Mucosa of descending colon (tissue), 3 donors: ENCODE data around the gene LYST. TPM values are rescaled to one million over a fixed set of nuclear protein-coding genes. Genes with fewer than 3 reads are reported as not detected.
A peak's percentile ranks its signal among the peaks of the same experiment; 100 is the strongest.
"Not testable (repeated sequence)": the region's sequence is repeated elsewhere in the genome, so short reads cannot be mapped to it uniquely, and the experiment has no call there.

Experiments
- ATAC-seq: fragments of 200-7000 bp; cut with Tn5 transposase; one replicate; pipeline ENCODE4 v1.9.1; 2020; ENCODE audit warnings: mild to moderate bottlenecking, moderate library complexity
- DNase-seq, 3 donors: peaks; one replicate each; pipeline ENCODE4 v3.0.0-alpha.2; 2020
- H3K36me3 ChIP-seq: fragments of 200-600 bp; one replicate; pipeline ENCODE4 v1.8.0; 2021; ENCODE audit warnings: low read depth, mild to moderate bottlenecking
- H3K4me1 ChIP-seq: fragments of 200-600 bp; one replicate; pipeline ENCODE4 v1.8.0; 2021; ENCODE audit warnings: low read depth, mild to moderate bottlenecking
- H3K4me3 ChIP-seq: fragments of 200-600 bp; one replicate; pipeline ENCODE4 v1.8.0; 2021; ENCODE audit warnings: mild to moderate bottlenecking
- H3K9me3 ChIP-seq: fragments of 200-600 bp; one replicate; pipeline ENCODE4 v1.8.0; 2021; ENCODE audit warnings: mild to moderate bottlenecking
- intact Hi-C, 2 donors: fragments of 100-400 bp; cut with DNase I in 1 of 2; cut with micrococcal nuclease in 1 of 2; formaldehyde crosslinking; loops; one replicate each; pipeline versions ENCODE4 v1.11.0 to v1.11.1; 2022; cut with DNase I, micrococcal nuclease
- long read RNA-seq, 2 donors: library from polyadenylated mRNA; unstranded; transcript quantifications; one replicate each; pipeline ENCODE4 v2.0.0, GENCODE V29; 2019 to 2021
- total RNA-seq, 3 donors: library from RNA; stranded (reverse); fragmentation: NEBNext Ultra II Directional in 2 of 3; extraction: Animal tissue kit (Norgen Biotek cat#: 25700) in 2 of 3; gene quantifications; one replicate each; pipeline versions ENCODE4 v1.2.1 to v1.2.4, GENCODE V29; 2021 to 2023
- TF ChIP-seq, protein P1 (sequence below): fragments of 200-600 bp; IDR thresholded peaks from one replicate; pipeline ENCODE4 v1.8.0; 2022; ENCODE audit warnings: antibody characterized with exemption, mild to moderate bottlenecking
- donor health status: DM: no; HTN: no; CAD: no; lungs with moderate emphysema.
- donor health status: DM: no; HTN: no; CAD: no.
- donor health status: DM: no; HTN: yes; CAD: no.

The LYST gene, protein sequence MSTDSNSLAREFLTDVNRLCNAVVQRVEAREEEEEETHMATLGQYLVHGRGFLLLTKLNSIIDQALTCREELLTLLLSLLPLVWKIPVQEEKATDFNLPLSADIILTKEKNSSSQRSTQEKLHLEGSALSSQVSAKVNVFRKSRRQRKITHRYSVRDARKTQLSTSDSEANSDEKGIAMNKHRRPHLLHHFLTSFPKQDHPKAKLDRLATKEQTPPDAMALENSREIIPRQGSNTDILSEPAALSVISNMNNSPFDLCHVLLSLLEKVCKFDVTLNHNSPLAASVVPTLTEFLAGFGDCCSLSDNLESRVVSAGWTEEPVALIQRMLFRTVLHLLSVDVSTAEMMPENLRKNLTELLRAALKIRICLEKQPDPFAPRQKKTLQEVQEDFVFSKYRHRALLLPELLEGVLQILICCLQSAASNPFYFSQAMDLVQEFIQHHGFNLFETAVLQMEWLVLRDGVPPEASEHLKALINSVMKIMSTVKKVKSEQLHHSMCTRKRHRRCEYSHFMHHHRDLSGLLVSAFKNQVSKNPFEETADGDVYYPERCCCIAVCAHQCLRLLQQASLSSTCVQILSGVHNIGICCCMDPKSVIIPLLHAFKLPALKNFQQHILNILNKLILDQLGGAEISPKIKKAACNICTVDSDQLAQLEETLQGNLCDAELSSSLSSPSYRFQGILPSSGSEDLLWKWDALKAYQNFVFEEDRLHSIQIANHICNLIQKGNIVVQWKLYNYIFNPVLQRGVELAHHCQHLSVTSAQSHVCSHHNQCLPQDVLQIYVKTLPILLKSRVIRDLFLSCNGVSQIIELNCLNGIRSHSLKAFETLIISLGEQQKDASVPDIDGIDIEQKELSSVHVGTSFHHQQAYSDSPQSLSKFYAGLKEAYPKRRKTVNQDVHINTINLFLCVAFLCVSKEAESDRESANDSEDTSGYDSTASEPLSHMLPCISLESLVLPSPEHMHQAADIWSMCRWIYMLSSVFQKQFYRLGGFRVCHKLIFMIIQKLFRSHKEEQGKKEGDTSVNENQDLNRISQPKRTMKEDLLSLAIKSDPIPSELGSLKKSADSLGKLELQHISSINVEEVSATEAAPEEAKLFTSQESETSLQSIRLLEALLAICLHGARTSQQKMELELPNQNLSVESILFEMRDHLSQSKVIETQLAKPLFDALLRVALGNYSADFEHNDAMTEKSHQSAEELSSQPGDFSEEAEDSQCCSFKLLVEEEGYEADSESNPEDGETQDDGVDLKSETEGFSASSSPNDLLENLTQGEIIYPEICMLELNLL (N-terminal part only)
- total RNA-seq = 10 to 100 TPM; 24.0 to 32.3 (median 26.7) TPM
- long read RNA-seq, donor 1, partial matches to known transcripts = 8 of 9 reads
- long read RNA-seq, donor 1, other reads (novel, unspliced or antisense) = 0 of 9 reads
- long read RNA-seq, donor 2, partial matches to known transcripts = 2 of 4 reads
- long read RNA-seq, donor 2, other reads (novel, unspliced or antisense) = 2 of 4 reads

DNA sequence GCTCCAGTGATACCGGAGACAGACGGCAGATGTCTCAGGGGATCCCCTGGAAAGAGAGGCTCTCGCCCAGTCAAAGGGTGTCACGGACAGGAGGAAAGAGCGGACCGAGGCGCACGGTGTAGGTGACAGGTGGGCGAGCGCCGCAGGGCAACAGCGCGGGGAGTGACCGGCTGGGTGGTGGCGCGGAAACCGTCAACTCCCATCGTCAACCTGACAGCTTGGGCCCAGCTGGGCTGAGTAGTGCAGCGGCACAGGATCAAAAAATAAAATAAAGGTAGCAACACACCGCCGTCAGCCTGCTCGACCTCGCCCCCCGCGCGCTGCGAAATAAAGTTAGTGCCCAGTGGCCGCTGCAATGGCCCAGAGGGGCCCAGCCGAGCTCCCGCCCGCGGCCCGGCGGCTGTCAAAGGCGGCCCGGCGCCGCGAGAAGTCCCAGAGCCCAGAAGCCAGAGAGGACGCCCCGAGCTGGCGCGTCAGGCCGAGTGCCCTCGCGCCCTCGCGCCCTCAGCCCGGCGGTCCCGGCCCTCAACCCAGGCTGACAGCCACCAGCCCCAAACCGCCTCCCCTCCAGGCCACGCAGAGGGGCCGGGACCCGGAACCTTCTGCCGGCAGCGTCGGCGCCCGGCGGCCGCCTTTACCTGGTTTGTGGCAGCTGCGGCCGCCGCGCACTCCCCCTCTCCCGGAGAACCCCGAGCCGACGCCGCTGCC is at the start of gene LYST:
Gene LYST (minus strand): TSS at position 702 of the 708 bp plus-strand sequence. CDS start 36,489 bp downstream, outside the sequence.
- Histone ChIP-seq H3K36me3 (no peaks in the 10 kb centered on the region), H3K9me3 (no peaks in the 10 kb centered on the region), H3K4me1 (peaks cover 8% of the 10 kb centered on the region), H3K4me3 (peak within 1 kb of the TSS; percentile 78)
- ATAC-seq (peak; percentile 68), DNase-seq (peak; percentile 67 to 82 (median 73))
- intact Hi-C loops = loop anchor here in 1 of 2 donors (10.0 kb wide), 1 partner anchor 108 kb away; no protein-coding TSS in a partner anchor
- TF ChIP-seq, protein P1, sequence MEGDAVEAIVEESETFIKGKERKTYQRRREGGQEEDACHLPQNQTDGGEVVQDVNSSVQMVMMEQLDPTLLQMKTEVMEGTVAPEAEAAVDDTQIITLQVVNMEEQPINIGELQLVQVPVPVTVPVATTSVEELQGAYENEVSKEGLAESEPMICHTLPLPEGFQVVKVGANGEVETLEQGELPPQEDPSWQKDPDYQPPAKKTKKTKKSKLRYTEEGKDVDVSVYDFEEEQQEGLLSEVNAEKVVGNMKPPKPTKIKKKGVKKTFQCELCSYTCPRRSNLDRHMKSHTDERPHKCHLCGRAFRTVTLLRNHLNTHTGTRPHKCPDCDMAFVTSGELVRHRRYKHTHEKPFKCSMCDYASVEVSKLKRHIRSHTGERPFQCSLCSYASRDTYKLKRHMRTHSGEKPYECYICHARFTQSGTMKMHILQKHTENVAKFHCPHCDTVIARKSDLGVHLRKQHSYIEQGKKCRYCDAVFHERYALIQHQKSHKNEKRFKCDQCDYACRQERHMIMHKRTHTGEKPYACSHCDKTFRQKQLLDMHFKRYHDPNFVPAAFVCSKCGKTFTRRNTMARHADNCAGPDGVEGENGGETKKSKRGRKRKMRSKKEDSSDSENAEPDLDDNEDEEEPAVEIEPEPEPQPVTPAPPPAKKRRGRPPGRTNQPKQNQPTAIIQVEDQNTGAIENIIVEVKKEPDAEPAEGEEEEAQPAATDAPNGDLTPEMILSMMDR = no peak

DNA sequence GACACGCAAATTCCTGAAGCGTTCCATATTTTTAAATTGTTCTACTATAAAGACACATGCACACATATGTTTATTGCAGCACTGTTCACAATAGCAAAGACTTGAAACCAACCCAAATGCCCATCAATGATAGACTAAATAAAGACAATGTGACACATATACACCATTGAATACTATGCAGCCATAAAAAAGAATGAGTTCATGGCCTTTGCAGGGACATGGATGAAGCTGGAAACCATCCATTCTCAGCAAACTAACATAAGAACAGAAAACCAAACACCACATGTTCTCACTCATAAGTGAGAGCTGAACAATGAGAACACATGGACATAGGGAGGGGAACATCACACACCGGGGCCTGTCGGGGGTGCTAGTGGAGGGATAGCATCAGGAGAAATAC is 48.8 kb upstream of the LYST start:
- intact Hi-C loops, H3K9me3 ChIP-seq, DNase-seq, ATAC-seq, H3K36me3 ChIP-seq, H3K4me3 ChIP-seq: not testable (repeated sequence)
- H3K4me1 ChIP-seq = peaks cover 19% of the 10 kb centered on the region

DNA sequence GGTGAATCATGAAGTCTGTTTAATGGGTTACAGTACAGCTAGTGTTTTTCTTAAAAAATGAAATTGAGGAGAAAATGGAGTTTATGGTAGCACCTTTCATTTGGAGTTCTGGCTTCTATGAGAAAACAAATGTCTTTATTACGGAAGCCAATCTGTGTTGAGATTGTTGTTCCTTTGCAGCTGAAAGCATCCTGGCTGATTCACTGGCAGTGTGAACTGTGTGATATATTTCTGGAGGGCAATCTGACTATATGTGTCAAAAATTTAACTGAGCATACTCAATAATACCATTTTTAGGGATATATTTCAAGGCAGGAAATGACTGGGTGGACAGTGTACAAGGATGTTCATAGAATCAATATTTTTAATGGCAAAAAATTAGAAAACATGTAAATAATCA is 46.6 kb upstream of the LYST start:
- TF ChIP-seq, protein P1 = no peak
- no peaks in the 10 kb centered on the region for H3K9me3 ChIP-seq
- no peak for ATAC-seq
- no peak overlapping the region for H3K4me3 ChIP-seq
- no peak for DNase-seq
- H3K4me1 ChIP-seq = peaks cover 10% of the 10 kb centered on the region
- intact Hi-C loops = no loop called here
- H3K36me3 ChIP-seq = no peaks in the 10 kb centered on the region

DNA sequence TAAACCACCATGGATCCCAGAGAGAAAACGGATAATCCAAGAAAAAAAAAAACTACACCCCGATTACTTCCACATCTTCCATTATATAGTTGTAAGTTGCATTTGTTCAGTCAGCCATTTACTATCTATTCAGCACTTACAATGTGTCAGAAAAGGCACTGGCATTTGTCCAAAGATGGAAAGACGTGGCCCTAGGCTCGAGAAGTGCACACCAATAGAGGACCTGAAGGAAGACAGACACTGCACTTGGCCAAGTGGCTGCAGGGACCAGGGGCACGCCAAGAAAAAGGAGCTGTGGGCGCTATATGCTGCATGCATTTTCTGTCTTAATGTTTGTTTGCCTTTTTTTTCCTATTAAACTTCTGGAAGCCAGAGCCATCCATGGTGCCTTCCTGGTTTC is 45.2 kb upstream of the LYST start:
- Histone ChIP-seq H3K4me1 (peaks cover 3% of the 10 kb centered on the region), H3K9me3 (no peaks in the 10 kb centered on the region), H3K4me3 (no peak overlapping the region), H3K36me3 (no peaks in the 10 kb centered on the region)
- DNase-seq (no peak), ATAC-seq (no peak)
- TF ChIP-seq, protein P1 = no peak
- intact Hi-C loops = no loop called here

DNA sequence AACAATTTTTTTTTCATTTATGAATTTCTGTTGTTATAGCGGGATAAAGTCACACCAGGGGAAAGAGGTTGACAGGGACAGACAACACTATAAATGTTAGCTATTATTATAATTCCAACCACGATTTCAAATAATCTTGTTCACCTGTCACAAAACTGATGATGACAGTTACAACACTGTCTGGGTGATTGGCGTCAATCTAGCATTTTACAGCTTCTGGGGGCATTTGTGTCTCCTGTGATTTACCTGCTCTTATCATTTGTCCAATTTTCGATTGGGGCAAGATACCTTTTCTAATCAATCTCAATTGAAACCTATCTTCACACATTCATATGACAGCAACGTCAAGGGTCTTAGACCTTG is 44.6 kb upstream of the LYST start:
- Histone ChIP-seq H3K36me3 (no peaks in the 10 kb centered on the region), H3K9me3 (no peaks in the 10 kb centered on the region), H3K4me3 (no peak overlapping the region), H3K4me1 (peaks cover 3% of the 10 kb centered on the region)
- ATAC-seq (no peak), DNase-seq (no peak)
- intact Hi-C loops = no loop called here
- TF ChIP-seq, protein P1 = no peak
